HG02571 (cell line): ENCODE measurements around the gene SUMO1.

ENCODE experiments used
- ATAC-seq: cut with Tn5 transposase; IDR thresholded peaks from one replicate; pipeline ENCODE4 v1.9.1; 2021; ENCODE audit warnings: mild to moderate bottlenecking, moderate library complexity; ENCODE audit not compliant: unreplicated experiment

Gene SUMO1

DNA sequence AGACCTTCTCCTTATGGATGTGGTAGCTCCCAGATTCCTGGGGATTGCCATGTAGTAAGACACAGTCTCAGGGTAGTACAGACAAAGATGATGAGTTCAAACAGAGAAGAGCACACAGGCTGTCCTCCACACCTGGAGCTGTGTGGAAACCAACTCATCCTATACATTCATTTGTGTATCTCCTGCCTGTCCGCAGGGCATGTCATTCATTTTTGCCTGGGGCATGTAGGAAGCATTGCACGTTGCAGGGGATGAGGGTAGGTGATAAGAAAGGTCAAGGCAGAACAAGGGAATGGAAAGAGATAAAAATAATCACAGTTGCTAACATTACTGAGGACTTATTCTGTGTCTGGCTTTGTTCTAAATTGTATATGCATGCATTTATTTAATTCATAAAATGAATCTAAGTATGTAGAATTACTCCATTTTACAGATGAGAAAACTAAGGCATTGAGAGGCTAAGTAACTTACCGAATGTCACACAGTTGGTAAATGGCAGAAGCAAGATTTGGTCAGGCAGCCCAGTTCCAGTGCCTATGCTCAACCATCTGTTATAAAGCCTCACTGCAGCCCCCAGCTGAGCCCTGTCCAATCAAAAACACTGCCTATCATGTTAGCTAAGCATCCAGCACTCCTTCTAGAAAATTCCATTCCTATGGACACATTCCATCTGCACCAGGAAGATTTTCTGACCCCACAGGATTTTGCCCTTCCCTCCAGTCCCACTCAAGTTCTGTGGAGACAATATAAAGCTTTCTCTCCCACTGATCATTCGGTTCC lies 81.0 kb downstream of the SUMO1 start:
- ATAC-seq: no peak
